ENCODE results near the gene UBA1. TPM values are rescaled to one million over a fixed set of nuclear protein-coding genes. Genes with fewer than 3 reads are reported as not detected.

The UBA1 gene
- total RNA-seq, 2 donors from 2014 or later: 227 to 243 TPM

DNA sequence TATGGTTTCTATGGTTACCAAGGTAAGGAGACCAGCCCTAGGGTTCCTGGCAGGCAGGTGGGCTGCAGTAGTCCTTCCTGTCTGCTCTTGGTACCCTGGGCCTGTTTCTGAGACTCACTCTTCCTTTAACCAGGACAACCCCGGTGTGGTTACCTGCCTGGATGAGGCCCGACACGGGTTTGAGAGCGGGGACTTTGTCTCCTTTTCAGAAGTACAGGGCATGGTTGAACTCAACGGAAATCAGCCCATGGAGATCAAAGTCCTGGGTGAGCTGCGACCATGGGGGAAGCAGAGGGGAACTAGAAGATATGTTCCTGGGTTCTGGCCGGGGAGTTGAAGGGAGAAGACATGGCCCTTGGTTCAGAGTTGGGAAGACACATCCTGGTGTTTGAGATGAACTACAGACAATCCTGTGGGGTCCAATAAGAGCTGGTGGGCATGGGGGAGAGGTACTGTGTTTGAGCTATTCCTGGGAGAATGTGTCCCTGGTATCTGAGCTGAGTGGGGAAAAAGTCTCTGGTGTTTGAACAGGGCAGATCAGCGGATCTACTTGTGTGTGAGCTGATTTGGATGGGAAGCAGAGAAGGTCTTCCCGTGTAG, 7.8 kb downstream of the UBA1 start:
- no peaks in the 10 kb centered on the region for H3K27me3 Mint-ChIP-seq
- H3K27ac Mint-ChIP-seq: no peak overlapping the region
- ATAC-seq (no peak), DNase-seq (ENCODE audit: low spot score) (no peak)
- no peak overlapping the region for H3K4me3 Mint-ChIP-seq
- peaks cover 7 to 30% of the 10 kb centered on the region in 2 donors for H3K4me1 Mint-ChIP-seq (ENCODE audit: low read depth in 2 of 2)
- no peaks in the 10 kb centered on the region for H3K36me3 Mint-ChIP-seq
- no peaks in the 10 kb centered on the region for H3K9me3 Mint-ChIP-seq

DNA sequence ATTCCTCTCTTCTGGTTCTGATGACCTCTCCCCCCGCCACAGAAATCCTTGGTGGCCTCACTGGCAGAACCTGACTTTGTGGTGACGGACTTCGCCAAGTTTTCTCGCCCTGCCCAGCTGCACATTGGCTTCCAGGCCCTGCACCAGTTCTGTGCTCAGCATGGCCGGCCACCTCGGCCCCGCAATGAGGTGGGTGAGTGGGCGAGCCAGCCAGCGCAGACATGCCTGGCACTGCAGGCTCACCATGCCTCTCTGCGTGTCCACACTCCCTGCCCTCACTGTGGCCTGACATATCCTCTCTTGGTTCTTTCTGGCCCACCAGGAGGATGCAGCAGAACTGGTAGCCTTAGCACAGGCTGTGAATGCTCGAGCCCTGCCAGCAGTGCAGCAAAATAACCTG, 8.7 kb downstream of the UBA1 start:
- Mint-ChIP-seq H3K36me3 (no peaks in the 10 kb centered on the region), H3K4me1 (ENCODE audit: low read depth in 2 of 2) (peaks cover under 1 to 22% of the 10 kb centered on the region in 2 donors), H3K4me3 (no peak overlapping the region), H3K27ac (no peak overlapping the region), H3K27me3 (no peaks in the 10 kb centered on the region), H3K9me3 (no peaks in the 10 kb centered on the region)
- DNase-seq (ENCODE audit: low spot score) (no peak), ATAC-seq (no peak)

DNA sequence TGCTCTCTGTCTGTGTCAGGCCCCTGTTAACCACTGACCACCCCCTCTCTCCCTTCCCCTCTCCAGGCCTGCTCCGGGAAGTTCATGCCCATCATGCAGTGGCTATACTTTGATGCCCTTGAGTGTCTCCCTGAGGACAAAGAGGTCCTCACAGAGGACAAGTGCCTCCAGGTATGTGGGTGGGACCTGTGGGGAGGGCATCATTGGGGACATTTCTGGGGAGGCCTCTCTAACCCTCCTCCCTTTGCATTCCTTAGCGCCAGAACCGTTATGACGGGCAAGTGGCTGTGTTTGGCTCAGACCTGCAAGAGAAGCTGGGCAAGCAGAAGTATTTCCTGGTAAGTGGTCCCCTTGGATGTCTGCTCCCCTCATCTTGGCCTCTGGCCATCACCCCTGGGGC, 9.2 kb downstream of the UBA1 start:
- Mint-ChIP-seq H3K27me3 (no peaks in the 10 kb centered on the region), H3K27ac (no peak overlapping the region), H3K4me3 (no peak overlapping the region), H3K4me1 (ENCODE audit: low read depth in 2 of 2) (peaks cover 0 to 20% of the 10 kb centered on the region in 2 donors), H3K9me3 (no peaks in the 10 kb centered on the region), H3K36me3 (no peaks in the 10 kb centered on the region)
- ATAC-seq (peak in 1 of 2 donors; percentile 15), DNase-seq (ENCODE audit: low spot score) (no peak)

DNA sequence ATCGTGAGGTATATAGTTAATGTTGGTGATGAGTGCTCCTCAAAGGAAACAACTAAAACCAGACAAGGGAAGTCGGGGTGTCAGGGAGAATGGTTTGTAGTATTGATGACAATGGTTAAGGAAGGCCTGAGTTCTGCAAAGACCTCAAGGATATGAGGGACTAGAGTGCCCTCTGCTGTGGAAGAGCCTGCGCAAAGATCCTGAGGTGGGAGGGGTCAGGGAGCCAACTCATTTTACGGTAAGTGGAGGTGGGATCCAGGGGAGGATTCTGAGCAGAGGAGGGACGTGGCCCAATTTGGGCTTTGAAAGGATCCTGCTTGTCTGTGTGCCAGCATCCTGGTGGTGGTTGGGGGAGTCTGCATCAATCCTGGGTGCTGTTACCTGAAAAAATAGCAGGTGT, 11.3 kb downstream of the UBA1 start:
- DNase-seq (ENCODE audit: low spot score) (no peak), ATAC-seq (no peak)
- Mint-ChIP-seq H3K4me3 (no peak overlapping the region), H3K27me3 (no peaks in the 10 kb centered on the region), H3K9me3 (no peaks in the 10 kb centered on the region), H3K36me3 (no peaks in the 10 kb centered on the region), H3K4me1 (ENCODE audit: low read depth in 2 of 2) (peaks cover 0 to 13% of the 10 kb centered on the region in 2 donors), H3K27ac (no peak overlapping the region)

DNA sequence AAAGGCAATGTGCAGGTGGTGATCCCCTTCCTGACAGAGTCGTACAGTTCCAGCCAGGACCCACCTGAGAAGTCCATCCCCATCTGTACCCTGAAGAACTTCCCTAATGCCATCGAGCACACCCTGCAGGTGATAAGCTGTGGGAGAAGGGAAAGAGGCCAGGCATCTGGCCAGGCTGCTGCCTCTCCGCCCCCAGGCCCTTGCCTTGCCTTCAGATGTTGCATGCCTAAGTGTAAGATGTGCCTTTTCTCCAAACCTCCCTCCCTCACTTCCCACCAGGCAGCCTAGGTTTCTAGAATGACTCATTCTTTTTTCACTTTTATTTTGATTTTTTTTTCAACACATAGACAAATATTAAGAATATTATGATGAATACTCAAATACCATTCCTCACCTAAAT, 12.7 kb downstream of the UBA1 start:
- no peak for DNase-seq (ENCODE audit: low spot score)
- no peak for ATAC-seq
- Mint-ChIP-seq H3K4me1 (ENCODE audit: low read depth in 2 of 2) (peaks cover under 1 to 10% of the 10 kb centered on the region in 2 donors), H3K27me3 (no peaks in the 10 kb centered on the region), H3K4me3 (no peak overlapping the region), H3K9me3 (no peaks in the 10 kb centered on the region), H3K27ac (no peak overlapping the region), H3K36me3 (peaks cover 2% of the 10 kb centered on the region)

DNA sequence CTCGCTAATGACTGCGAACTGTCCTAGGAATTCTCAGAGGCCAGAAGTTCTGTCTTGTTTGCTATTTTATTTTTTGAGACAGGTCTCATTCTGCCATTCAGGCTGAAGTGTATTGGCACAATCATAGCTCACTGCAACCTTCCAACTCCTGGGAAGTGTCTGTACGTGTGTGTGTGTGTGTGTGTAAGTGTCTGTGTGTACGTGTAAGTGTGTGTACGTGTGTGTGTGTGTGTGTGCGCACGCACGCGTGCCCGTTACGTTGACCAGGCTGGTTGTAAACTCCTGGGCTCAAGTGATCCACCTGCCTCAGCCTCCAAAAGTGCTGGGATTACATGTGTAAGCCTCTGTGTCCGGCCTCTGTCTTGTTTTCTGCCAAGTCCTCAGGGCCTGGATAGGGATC, 14.5 kb downstream of the UBA1 start:
- Mint-ChIP-seq H3K27me3 (no peaks in the 10 kb centered on the region), H3K4me3 (no peak overlapping the region), H3K4me1 (ENCODE audit: low read depth in 2 of 2) (peaks cover 9 to 13% of the 10 kb centered on the region in 2 donors), H3K9me3 (no peaks in the 10 kb centered on the region), H3K36me3 (peaks cover 13% of the 10 kb centered on the region), H3K27ac (no peak overlapping the region)
- ATAC-seq: no peak
- DNase-seq (ENCODE audit: low spot score): no peak

DNA sequence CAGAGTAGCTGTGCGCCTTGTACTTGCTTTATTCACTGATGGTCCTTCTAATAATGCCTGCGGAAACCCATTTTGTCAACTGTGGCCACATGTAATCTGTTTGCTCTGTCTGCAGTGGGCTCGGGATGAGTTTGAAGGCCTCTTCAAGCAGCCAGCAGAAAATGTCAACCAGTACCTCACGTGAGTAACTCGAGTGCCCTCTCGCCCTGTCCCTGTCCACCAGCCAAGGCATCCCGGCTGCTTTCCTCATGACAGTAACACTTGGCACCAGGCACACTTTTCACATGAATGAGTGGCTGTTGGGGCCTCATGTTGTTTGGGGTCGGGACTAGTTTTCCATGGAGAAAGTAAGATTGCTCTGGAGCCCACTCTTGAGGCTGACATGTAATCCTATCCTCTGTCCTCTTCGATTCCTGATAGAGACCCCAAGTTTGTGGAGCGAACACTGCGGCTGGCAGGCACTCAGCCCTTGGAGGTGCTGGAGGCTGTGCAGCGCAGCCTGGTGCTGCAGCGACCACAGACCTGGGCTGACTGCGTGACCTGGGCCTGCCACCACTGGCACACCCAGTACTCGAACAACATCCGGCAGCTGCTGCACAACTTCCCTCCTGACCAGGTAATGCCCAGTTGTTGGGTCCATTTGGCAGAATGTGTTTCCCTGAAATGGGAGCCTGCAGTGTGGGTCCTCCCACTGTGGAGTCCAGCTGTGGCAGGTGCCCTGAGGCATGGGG, 16.0 kb downstream of the UBA1 start:
- ATAC-seq: no peak
- Mint-ChIP-seq H3K4me1 (ENCODE audit: low read depth in 2 of 2) (peaks cover 9 to 12% of the 10 kb centered on the region in 2 donors), H3K27ac (no peak overlapping the region), H3K27me3 (no peaks in the 10 kb centered on the region), H3K9me3 (no peaks in the 10 kb centered on the region), H3K4me3 (no peak overlapping the region), H3K36me3 (peaks cover 17% of the 10 kb centered on the region)
- DNase-seq (ENCODE audit: low spot score): no peak

DNA sequence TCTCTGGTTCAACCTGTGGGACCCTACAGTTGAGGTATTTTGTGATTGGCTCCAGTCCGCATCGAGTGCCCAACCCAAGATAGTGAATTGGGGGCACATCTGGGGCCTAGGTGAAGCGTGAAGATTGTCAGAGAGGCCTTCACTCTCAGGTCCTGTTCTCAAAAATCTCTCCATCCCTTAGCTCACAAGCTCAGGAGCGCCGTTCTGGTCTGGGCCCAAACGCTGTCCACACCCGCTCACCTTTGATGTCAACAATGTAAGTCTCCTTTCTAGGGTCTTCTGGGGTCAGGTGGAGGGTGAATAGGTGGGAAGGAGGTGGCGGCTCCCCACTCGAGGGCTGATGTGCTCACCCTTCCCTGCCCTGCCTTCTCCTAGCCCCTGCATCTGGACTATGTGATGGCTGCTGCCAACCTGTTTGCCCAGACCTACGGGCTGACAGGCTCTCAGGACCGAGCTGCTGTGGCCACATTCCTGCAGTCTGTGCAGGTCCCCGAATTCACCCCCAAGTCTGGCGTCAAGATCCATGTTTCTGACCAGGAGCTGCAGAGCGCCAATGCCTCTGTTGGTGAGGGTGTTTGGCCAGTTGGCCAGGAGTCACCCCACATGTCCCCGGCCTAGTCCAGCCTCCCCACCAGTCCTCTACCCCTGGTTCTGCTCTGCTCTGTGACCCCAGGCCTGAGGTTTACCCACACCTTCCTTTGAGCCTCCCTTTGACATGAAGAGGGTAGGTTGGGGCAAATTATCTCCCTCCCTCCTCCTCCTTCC, 17.2 kb downstream of the UBA1 start:
- ATAC-seq (no peak), DNase-seq (ENCODE audit: low spot score) (no peak)
- Mint-ChIP-seq H3K27ac (no peak overlapping the region), H3K9me3 (no peaks in the 10 kb centered on the region), H3K36me3 (peaks cover 18% of the 10 kb centered on the region), H3K27me3 (no peaks in the 10 kb centered on the region), H3K4me3 (no peak overlapping the region), H3K4me1 (ENCODE audit: low read depth in 2 of 2) (peaks cover 9 to 10% of the 10 kb centered on the region in 2 donors)

DNA sequence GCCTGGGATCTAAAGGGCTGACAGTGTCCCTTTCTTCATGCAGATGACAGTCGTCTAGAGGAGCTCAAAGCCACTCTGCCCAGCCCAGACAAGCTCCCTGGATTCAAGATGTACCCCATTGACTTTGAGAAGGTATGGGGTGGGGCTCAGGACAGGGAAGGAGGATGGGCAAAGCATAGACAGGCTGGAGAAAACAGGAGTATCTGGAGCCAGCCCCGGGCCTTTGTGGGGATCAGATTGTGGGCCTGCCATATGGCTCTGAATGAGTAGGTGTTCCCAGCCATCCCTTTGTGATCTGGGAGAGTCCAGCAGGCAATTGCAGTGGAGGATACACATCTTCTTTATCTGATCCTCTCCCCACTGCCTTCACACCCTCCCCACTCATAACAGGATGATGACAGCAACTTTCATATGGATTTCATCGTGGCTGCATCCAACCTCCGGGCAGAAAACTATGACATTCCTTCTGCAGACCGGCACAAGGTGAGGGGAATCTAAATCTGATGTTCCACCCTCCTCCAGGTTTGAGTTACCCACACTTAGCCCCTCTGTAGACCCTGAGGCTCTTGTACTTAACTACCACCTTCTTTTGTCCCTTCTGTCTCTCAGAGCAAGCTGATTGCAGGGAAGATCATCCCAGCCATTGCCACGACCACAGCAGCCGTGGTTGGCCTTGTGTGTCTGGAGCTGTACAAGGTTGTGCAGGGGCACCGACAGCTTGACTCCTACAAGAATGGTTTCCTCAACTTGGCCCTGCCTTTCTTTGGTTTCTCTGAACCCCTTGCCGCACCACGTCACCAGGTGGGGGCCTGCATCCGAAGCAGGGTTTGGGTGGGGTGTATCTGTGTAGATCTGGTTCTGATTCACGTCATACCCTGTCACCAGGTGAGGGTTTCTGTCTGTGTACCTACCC, 19.0 kb downstream of the UBA1 start:
- Mint-ChIP-seq H3K4me1 (ENCODE audit: low read depth in 2 of 2) (peaks cover 26 to 27% of the 10 kb centered on the region in 2 donors), H3K27ac (peak overlapping the region in 1 of 2 donors; percentile 2), H3K9me3 (no peaks in the 10 kb centered on the region), H3K27me3 (no peaks in the 10 kb centered on the region), H3K36me3 (peaks cover 29% of the 10 kb centered on the region), H3K4me3 (no peak overlapping the region)
- no peak for DNase-seq (ENCODE audit: low spot score)
- no peak for ATAC-seq

DNA sequence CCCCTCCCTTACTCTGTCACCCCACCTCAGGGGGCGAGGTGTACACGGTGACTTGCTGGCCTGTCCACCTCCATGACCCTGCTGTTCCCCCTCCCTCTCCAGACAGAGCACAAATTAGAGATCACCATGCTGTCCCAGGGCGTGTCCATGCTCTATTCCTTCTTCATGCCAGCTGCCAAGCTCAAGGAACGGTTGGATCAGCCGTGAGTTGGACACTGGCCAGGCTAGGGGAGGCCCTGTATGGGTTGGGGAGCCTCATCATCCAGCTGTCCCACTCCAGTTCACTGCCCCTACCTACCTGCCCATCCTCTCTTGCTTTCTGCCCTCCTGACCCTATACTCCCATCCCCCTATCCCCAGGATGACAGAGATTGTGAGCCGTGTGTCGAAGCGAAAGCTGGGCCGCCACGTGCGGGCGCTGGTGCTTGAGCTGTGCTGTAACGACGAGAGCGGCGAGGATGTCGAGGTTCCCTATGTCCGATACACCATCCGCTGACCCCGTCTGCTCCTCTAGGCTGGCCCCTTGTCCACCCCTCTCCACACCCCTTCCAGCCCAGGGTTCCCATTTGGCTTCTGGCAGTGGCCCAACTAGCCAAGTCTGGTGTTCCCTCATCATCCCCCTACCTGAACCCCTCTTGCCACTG, 20.9 kb downstream of the UBA1 start:
- H3K4me3 Mint-ChIP-seq: no peak overlapping the region
- peaks cover 32% of the 10 kb centered on the region in 2 donors for H3K4me1 Mint-ChIP-seq (ENCODE audit: low read depth in 2 of 2)
- no peak overlapping the region for H3K27ac Mint-ChIP-seq
- peaks cover 29% of the 10 kb centered on the region for H3K36me3 Mint-ChIP-seq
- DNase-seq (ENCODE audit: low spot score) (peak; percentile 56), ATAC-seq (no peak)
- no peaks in the 10 kb centered on the region for H3K27me3 Mint-ChIP-seq
- no peaks in the 10 kb centered on the region for H3K9me3 Mint-ChIP-seq

DNA sequence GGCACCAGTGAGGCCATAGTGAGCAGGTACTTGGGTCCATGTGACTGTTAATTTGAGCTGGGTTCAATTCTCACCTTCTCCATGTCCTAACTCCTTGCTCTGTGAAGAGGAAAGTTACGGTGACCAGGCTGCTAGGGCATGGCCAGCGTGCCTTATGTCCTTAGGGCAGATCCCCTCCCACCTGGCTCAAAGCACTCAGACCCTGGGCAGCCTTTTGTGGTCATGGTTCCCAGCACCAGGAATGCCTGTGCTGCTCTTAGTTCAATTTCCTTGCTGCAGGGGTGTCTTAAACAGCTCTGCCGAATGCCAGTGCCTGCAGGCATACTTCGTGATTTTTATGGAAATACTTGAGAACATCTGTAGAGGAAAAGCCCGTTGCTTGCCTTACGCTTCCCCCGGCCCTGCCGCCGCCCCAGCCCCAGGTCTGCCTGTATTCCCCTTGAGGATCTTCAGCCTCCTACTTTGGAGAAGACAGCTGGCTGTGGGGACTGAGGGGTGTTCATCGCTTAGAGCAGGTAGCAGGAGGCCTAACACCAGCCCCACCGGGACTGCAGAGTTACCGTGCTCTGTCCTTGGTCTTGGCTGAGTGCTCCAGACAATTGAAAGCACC, 21.8 kb downstream of the UBA1 start:
- Mint-ChIP-seq H3K4me1 (ENCODE audit: low read depth in 2 of 2) (peaks cover 40 to 41% of the 10 kb centered on the region in 2 donors), H3K27ac (peak overlapping the region in 1 of 2 donors; percentile 98), H3K36me3 (peaks cover 29% of the 10 kb centered on the region), H3K4me3 (no peak overlapping the region), H3K27me3 (no peaks in the 10 kb centered on the region), H3K9me3 (no peaks in the 10 kb centered on the region)
- ATAC-seq (no peak), DNase-seq (ENCODE audit: low spot score) (peak; percentile 20)

DNA sequence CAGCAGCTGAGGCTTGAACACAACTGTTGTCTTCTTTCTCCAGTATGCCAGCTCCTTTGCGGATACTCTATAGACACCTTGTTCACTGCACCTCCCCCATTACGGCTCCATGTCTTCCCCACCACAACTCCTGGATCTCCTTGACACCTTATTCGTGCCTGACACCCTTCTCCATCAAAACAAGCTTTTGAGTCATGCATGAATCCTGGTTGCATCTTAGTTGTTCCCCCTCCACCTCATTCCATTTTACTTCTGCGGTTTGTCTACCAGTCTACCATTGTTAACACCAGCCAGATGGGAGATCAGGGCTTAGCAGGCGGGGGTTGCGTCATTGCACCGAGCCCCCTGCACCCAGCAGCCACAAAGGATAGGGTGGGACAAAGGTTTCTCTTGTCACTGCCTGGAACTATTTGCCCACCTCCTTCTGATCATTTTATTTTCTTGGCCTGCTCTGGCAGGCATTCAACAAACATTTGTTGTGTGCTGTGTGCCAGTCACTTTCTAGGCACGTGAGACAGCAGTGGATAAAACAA, 22.8 kb downstream of the UBA1 start:
- H3K36me3 Mint-ChIP-seq: peaks cover 25% of the 10 kb centered on the region
- H3K9me3 Mint-ChIP-seq: no peaks in the 10 kb centered on the region
- DNase-seq (ENCODE audit: low spot score) (no peak), ATAC-seq (no peak)
- peak overlapping the region; percentile 98 to 99 for H3K27ac Mint-ChIP-seq
- peak overlapping the region; percentile 95 for H3K4me3 Mint-ChIP-seq
- no peaks in the 10 kb centered on the region for H3K27me3 Mint-ChIP-seq
- peaks cover 46 to 47% of the 10 kb centered on the region in 2 donors for H3K4me1 Mint-ChIP-seq (ENCODE audit: low read depth in 2 of 2)
